AG08395 (cell line): Measurements from ENCODE around the gene HUS1.
"Not testable (repeated sequence)": the region's sequence is repeated elsewhere in the genome, so short reads cannot be mapped to it uniquely, and the experiment has no call there.

Source experiments
- DNase-seq: peaks from one replicate; pipeline ENCODE4 v3.0.0; 2012; ENCODE audit warnings: mixed read lengths, low spot score

HUS1 gene

GRCh38 chr7:47923081-47923875 is 56.1 kb downstream of the HUS1 start:
- not testable (repeated sequence) for DNase-seq

DNA sequence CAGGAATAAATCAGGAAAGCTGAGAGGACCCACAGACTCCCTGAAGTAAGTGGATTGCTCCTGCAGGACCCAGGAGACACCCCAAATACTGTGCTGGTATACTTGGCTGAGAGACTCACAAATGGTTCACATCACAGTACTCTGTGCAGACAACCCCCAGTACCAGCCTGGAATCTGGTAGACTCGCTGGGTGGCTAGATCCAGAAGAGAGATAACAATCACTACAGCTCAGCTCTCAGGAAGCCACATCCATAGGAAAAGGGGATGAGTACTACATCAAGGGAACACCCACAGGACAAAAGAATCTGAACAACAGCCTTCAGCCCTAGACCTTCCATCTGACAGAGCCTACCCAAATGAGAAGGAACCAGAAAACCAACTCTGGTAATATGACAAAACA is 62.9 kb downstream of the HUS1 start:
- DNase-seq = not testable (repeated sequence)

- no peak for DNase-seq
Observed at GRCh38 chr7:47915616-47915976, 63.8 kb downstream of the HUS1 start.

DNA sequence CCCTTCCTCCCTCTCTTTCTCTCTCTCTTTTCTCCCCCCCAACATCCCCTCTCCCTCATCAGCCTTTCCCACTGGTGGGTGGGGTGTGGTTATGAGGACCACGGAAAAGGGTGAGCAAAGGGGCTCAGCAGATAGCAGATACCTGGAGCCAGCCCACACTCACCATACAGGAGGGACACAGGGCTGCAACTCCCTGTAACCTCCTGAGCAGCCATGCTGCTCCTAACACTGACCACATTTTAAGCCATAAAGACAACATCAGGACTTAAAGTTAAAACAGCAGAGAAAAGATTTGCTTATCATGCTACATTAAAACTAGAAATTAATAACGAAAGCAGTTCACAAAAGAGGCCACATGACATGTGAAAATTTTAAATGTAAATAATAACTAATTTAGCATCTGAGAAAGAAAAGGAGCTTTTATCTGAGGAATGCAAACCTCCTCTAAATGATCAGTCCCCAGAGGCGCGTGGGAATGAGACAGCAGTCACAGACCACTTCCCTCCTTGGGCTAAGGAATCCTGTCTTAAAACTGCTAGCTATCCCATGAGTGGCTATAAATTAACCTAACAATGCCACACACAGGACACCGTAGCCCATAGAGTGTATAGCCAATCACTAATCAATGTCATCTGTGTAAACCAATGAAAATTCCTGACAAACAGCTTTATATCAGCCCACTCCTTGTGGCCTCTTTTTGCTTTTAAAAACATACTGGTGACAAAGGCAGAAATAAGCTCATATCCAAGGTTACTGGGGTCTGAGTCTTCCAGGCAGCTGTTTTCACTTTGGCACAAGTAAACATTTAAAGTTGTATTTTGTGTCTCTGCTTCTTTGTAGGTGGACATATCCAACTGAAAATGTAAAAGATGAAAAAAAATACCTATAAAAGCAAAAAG is 64.4 kb downstream of the HUS1 start:
- peak; percentile 52 for DNase-seq
